ENCODE measurements around the gene PXDN.

PXDN gene

GRCh38 chr2:1607971-1608688, 136.2 kb downstream of the PXDN start:
- no peak for DNase-seq

GRCh38 chr2:1607236-1607920, 136.9 kb downstream of the PXDN start:
- no peak for DNase-seq

GRCh38 chr2:1606421-1607235, 137.7 kb downstream of the PXDN start:
- no peak for DNase-seq

GRCh38 chr2:1606046-1606400, 138.3 kb downstream of the PXDN start:
- no peak for DNase-seq

DNA sequence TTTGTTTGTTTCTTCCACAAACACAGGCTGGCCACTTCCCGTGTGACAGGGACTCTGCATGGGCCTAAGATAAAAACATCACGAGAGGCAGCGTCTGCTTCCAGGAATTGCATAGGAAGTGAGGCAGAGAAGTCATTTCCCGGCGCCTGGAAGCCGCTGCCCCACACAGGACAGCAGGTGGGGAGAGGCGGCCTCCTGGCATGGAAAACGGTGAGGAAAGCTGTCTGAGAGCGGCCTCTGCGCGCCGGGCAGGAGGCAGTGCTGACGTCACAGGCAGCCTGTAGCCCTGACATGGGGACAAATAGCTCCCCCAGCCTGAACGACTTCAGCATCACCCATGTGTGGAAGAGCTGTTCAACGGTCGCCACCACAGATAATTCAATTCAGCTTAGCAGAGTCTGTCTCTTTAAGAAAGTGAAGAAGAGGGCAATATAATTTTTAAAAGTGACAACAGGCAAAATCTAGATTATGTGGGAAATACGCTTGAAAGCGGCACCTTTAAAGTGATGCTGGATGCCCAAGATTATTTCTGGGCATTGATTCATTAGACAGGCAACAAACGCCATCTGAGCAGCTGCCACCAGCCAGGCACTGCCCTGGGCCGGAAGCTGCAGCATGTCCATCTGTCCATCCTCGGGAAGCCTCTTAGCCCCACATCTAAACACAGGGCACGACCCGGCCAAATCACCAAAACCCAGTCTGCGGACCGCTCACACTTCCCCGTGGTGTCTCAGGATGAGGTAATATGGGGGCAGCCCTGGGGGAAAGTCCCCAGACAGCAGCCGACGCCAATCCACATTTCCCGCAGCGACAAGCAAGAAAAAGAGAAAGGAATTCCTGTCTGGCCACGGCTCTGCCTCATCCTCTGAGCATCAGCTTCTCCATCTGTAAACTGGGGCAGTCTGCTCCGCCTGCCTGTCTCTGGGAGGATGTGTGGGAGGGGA, 138.9 kb downstream of the PXDN start:
- no peak for DNase-seq

- no peak for DNase-seq
Measured at GRCh38 chr2:1603521-1603920, 140.8 kb downstream of the PXDN start.

DNA sequence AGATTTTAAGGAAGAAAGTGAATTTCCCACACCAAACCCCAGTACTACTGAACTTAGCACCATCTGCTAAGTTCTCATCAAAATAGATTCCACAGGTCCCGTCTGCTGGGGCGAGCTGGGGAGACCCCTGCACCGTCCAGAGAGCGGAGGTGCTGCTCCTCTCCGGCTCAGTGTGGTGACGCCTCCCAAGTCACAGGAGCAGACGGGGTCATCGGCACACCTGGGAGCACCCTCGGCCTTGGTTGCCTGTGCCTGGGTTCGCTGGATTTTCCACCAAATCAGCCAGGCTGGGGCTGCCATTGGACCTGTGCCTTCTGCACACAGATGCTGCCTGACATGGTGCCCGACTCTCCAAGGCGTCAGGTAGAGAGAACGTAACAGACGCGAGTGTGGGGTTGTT, 141.3 kb downstream of the PXDN start:
- DNase-seq = no peak

- DNase-seq = no peak
Measured at GRCh38 chr2:1602278-1603010, 141.9 kb downstream of the PXDN start.

DNA sequence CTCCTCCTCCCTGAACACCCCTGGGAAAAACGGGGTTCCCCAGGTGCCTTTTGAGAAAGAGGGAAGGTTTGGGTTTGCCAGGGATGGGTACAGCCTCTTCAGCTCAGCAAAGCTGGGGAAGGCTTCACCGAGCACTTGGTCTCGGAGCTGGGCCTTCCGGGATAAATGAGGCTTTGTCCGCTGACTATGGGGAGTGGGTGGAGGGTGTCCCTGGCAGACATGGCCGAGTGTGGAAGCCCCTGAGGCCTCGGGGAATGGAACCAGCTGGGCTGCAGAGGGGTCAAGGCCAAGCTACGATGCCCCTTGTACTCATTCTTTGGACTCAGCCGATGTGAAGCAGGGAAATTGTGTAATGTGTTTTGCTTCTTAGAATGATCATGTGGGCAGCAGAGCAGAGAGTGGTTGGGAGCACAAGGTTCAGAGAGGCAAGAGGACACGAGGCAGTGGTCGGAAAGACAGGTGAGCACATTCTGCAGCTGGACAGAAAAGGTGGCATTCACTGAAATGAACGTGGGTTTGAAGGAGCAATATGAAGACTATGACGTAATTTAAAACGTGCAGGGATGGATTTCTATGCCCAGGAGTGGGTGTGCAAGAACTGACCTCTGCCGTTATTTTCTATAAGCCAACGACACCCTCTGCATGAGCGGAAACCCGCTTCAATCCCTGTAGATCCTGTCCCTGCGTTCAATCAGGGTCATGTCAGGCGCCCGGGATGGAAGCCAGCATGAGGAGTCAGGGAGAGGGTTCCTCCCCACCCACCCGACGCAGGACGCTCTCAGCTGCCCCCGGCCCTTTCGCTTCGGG, 142.6 kb downstream of the PXDN start:
- no peak for DNase-seq

DNA sequence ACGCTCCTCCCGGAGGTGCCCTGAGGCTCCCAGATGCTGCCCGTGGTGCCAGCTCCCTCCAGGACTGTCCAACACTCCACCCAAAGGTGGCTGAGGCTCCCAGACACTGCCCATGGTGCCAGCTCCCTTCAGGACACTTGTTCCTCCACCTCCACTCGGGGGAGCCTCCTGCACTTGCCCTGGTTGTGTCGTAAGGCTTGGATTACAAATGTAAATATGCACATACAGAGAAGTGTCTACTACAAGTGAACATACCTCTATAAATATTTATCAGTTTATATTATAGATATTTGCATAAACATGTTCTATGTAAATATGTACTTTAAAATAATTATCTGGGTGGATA, 143.3 kb downstream of the PXDN start:
- no peak for DNase-seq

DNA sequence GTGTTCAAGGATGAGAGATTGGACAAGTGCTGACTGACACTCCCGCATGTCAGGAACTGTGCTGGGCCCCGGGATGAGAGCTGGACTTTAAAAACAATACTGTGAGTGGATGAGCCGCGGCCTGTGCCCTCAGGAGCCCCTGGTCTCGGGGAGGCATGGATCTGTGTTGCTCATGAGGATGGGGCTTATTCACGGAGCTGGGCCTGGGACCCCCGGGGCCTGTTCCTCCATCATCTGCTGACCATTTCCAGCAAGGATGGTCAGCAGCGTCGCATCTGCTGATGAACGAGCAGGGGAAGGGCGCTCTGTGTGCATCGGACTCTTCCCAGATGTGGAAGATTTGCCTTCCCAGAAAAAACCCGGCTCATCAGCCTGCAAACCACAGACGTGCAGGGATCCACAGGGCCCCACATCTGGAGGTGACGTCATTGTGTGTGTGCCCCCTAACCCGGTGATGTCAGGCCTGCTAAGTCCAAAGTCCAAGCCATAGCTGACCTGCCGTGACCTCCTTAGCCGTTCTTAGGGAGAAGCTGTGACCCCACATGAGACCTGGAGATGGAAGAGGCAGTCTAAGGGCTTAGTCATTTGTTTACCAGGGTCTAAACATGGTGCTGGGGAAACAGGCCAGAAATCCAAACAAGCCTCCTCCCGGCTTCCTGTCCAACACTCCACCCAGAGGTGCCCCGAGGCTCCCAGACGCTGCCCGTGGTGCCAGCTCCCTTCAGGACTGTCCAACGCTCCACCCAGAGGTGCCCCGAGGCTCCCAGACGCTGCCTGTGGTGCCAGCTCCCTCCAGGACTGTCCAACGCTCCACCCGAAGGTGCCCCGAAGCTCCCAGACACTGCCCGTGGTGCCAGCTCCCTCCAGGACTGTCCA, 143.9 kb downstream of the PXDN start:
- DNase-seq = no peak

GRCh38 chr2:1599301-1600085, 144.8 kb downstream of the PXDN start:
- DNase-seq = no peak

DNA sequence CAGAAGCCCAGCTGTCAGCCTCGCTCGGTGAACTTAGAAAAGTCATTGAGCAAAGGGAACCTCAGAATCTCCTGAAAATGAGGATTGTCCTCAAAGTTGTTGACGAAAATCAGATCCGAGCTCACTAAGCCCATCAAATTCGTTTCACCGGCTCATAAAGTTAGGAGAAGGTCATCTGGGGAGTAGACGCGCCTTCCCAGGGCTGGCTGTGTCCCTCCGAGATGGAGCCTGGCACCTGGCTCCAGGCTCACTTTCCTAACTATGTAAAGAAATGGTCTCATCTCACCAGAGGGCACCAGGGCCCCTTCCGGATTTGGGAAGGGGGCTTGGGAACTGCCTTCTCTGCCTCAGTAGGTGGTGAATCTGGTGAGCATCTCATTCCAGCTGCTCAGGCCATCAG, 145.5 kb downstream of the PXDN start:
- DNase-seq = no peak

DNA sequence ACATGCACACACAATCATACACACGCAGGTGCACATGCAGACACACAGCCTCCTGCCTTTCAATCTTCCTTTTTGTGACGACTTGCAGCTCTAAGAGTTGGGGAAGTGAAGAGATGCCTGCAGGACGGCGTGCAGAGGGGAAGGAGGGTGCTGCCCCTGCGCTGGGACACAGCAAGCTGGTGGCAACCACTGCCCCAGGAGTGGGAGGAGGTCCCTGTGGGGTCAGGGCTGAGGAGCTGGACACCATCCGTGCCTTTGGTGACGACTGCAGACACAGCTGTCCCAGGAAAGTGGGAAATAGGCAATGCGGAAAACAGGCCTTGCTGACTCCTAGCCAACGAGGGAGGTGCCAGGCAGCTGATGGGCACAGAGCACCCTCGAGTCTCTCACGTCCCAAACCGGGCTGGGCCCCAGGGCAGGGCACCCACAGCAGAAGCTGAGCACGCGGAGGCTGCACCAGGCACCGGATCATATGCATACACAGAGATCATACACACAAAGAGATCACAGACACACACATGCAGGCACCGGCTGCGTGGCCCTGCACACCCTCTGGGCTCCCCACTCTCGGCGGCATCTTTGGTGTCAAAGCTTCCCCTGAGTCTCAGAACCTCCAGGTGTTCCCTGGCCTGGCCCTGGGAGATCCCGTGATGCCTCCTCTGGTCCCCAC, 146.1 kb downstream of the PXDN start:
- no peak for DNase-seq

DNA sequence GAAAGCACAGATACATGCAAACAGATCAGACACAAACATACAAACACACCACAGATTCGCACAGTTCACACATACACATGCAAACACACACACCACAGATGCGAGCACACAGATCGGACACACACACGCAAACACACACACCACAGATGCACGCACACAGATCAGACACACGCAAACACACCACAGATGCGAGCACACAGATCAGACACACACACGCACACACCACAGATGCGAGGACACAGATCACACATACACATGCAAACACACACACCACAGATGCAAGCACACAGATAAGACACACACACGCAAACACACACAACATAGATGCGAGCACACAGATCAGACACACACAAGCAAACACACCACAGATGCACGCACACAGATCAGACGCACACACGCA, 149.0 kb downstream of the PXDN start:
- no peak for DNase-seq

DNA sequence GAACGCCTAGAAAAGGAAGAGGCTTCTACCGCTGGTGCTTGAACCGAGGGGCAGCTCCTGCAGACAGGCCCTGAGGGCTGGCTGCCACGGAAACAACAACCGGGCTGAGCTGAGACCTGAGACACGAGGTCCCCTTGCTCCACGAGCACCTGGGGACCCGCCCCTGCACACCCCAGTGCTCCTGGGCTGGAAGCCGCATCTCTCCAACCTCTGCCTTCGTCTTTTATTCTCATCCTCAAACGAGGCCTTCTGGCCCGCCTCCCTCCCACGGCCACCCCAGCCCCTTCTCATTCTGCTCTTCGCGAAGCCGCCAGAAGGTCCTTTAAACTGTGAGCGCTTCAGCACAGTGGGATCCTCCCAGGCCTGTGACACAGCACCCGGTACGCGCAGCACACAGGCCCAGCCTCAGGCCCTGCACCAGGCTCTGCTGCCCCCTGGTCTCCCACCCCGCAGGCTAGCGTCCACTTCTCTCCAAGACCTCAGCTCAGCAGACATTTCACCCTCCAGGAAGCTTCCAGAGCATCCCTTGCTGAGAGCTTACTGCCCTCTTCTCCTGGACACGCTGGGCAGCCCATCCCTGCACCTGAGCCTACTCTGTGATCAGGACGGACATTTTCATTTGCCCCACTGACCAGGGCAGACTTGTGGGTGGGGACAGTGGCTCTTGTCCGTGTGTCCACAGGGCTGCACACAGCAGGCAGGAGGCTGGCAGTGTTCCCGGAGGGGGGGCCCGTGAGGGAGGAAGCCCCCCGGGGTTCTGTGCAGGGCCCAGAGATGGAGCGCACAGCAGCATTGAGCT, 149.7 kb downstream of the PXDN start:
- DNase-seq = no peak

GRCh38 chr2:1594123-1594372, 150.3 kb downstream of the PXDN start:
- no peak for DNase-seq

DNA sequence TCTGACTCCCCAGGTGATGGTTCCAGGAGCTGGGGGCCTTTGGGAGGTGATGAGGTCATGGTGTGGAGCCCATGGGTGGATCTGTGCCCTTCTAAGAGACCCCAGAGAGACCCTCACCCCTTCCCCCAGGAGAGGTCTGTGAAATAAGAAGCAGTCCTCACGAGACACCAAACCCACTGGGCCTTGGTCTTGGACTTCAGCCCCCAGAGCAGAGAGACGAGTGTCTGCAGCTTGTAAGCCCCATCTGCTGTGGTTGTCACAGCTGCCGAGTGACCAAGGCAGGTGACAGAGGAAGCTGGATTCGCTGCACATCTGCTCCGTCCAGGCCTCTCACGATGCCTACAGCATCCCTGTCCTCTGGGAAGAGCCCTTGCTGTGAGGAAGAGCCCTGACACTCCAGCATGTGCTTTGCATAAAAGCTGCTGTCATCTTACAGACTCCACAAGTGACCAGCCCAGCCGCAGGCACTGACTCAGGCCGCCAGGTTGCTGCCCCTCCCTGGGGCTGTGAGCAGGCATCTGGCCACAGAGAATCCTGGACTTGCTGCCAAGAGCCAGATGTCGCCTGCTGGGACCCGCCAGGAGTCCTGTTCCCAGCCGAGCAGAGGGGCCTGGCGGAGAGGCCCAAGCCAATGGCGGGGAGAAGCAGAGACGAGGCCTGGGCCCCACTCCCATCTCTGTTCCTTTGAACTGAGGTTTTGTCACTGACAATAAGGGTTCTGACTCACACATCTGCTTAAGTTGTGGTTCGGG, 150.8 kb downstream of the PXDN start:
- no peak for DNase-seq

Measured in NCI-H748 treated with DMSO at 0.1 percent for 48 hours (cell line).